Hepatocyte (in vitro differentiated cells): ENCODE measurements around the gene TENM4.

ENCODE experiments used
- CTCF ChIP-seq: fragments of 200-600 bp; sonication (generic); IDR thresholded peaks from 2 replicates; pipeline ENCODE4 v1.5.1; 2016; ENCODE audit warnings: antibody characterized with exemption, mild to moderate bottlenecking; ENCODE audit not compliant: poor library complexity
- EZH2 ChIP-seq: fragments of 200-600 bp; sonication (generic); IDR thresholded peaks from 2 replicates; pipeline ENCODE4 v1.6.1; 2016; ENCODE audit warnings: antibody characterized with exemption, mild to moderate bottlenecking, borderline replicate concordance
- EZH2phosphoT487 ChIP-seq: fragments of 200-600 bp; sonication (generic); IDR thresholded peaks from one replicate; pipeline ENCODE4 v1.6.1; 2018; ENCODE audit warnings: antibody characterized with exemption, mild to moderate bottlenecking, low read depth, moderate library complexity; ENCODE audit not compliant: unreplicated experiment, severe bottlenecking

- TF ChIP-seq CTCF (no peak), EZH2 (no peak), EZH2phosphoT487 (no peak)
Observed at GRCh38 chr11:79081471-79082031, 359.3 kb downstream of the TENM4 start.
